ENCODE data around the gene PPM1J. TPM values are rescaled to one million over a fixed set of nuclear protein-coding genes. Genes with fewer than 3 reads are reported as not detected.

Gene PPM1J
- total RNA-seq, 1 donor = 1.1 TPM

DNA sequence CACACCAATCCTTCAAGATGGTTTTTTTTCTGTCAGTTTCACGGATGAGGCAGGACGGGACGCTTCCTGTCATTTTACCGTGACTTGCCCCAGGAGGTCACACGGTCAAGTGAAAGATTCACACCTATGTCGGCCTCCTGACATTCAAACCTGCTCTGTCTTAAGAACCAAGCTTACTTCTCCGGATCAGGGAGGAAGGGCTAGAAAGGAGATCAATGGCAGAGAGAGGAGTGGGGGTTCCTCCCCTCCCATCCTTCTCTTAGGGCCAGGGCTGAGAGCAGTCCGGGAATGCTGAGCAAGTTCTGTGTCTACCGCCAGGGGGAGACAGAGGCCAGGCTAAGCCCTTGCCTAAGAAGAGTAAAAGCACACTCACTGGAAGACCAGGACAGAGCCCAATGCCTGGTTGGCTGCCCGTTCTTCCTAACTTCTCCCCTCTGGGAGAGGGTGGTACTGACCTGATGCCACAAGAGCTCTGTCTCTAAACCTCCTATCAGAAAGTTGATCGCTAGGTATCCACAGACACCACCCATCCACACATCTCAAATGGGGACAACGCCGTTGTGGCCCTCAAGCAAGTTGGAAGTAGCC lies 1.1 kb upstream of the PPM1J start:
- H3K27ac ChIP-seq (ENCODE audit: low read depth, low read length) = no peak overlapping the region
- no peaks in the 10 kb centered on the region for H4K20me1 ChIP-seq (ENCODE audit: insufficient read depth, low read length)
- TF ChIP-seq CTCF (IDR thresholded peaks at IDR 0.05; ENCODE audit: extremely low read depth, low read depth, low read length) = peak; percentile 99

GRCh38 chr1:112714313-112715263 lies 544 bp downstream of the PPM1J start:
- H3K27ac ChIP-seq (ENCODE audit: low read depth, low read length) = no peak overlapping the region
- TF ChIP-seq CTCF (IDR thresholded peaks at IDR 0.05; ENCODE audit: extremely low read depth, low read depth, low read length) = no peak
- H3K9me3 ChIP-seq (ENCODE audit: low read depth, low read length) = no peaks in the 10 kb centered on the region
- no peaks in the 10 kb centered on the region for H3K27me3 ChIP-seq (ENCODE audit: insufficient read depth, low read length)
- peak overlapping the region; percentile 79 for H3K4me3 ChIP-seq (ENCODE audit: insufficient read depth, low read length)
- H3K36me3 ChIP-seq (ENCODE audit: insufficient read depth, low read length) = no peaks in the 10 kb centered on the region
- H3K4me2 ChIP-seq (ENCODE audit: insufficient read depth, low read length) = peak overlapping the region; percentile 97
- H3K4me1 ChIP-seq (ENCODE audit: insufficient read depth, low read length) = peaks cover 12% of the 10 kb centered on the region
- no peaks in the 10 kb centered on the region for H4K20me1 ChIP-seq (ENCODE audit: insufficient read depth, low read length)
- H3K79me2 ChIP-seq (ENCODE audit: insufficient read depth, low read length) = no peaks in the 10 kb centered on the region
- H2AFZ ChIP-seq (ENCODE audit: low read length) = peak overlapping the region; percentile 83
- peak; percentile 83 for DNase-seq (ENCODE audit: insufficient read length, low spot score, missing footprints)

More for the DNA sequence above, 1.1 kb upstream of the PPM1J start:
- Histone ChIP-seq H3K4me3 (ENCODE audit: insufficient read depth, low read length) (peak overlapping the region; percentile 79), H3K4me2 (ENCODE audit: insufficient read depth, low read length) (peak overlapping the region; percentile 97), H3K9me3 (ENCODE audit: low read depth, low read length) (no peaks in the 10 kb centered on the region), H3K27me3 (ENCODE audit: insufficient read depth, low read length) (no peaks in the 10 kb centered on the region), H3K79me2 (ENCODE audit: insufficient read depth, low read length) (no peaks in the 10 kb centered on the region), H2AFZ (ENCODE audit: low read length) (peak overlapping the region; percentile 93), H3K36me3 (ENCODE audit: insufficient read depth, low read length) (no peaks in the 10 kb centered on the region), H3K4me1 (ENCODE audit: insufficient read depth, low read length) (peaks cover 12% of the 10 kb centered on the region)
- peak; percentile 99 for DNase-seq (ENCODE audit: insufficient read length, low spot score, missing footprints)

DNA sequence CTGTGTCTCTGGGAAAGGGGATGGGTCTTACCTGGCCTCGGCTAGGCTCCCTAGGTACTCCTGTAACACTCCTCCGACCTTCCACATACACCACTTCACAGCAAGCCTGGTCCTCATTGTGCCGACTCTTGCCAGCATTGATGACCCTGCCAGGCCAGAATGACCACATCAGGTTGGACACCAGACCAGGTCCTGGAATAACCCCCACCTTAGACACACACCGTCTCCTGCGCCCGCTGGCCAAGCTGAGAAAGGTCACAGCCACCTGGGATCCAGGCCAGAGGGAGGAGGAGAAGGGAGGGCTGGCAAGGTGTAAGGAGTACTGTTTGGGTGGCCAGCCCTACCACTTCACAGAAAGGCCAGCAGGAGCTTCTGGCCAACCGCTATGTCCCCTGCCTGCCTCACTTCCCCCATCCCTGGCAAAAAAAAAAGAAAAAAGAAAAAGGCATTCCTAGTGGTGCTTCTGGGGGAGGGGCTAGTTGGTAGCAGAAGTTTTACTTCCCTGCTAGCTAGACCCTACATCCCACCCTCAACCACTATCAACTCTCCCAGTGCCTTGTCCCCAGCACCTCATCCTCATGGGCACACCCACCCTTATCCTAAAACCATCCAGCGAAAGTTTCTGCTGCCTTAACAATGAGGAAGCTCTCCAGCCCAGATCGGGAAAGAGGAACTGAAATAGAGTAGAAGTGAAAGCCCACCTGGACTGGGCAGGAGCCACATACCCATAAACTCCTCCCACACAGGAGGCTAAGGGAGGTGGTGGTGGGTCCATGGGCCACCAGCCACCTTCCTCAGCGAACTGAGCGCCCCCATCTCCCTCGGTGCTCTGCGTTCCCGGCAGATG lies 1.4 kb downstream of the PPM1J start:
- H4K20me1 ChIP-seq (ENCODE audit: insufficient read depth, low read length) = no peaks in the 10 kb centered on the region
- no peaks in the 10 kb centered on the region for H3K27me3 ChIP-seq (ENCODE audit: insufficient read depth, low read length)
- peak overlapping the region; percentile 83 for H2AFZ ChIP-seq (ENCODE audit: low read length)
- H3K4me3 ChIP-seq (ENCODE audit: insufficient read depth, low read length) = peak overlapping the region; percentile 79
- no peaks in the 10 kb centered on the region for H3K79me2 ChIP-seq (ENCODE audit: insufficient read depth, low read length)
- TF ChIP-seq CTCF (IDR thresholded peaks at IDR 0.05; ENCODE audit: extremely low read depth, low read depth, low read length) = no peak
- DNase-seq (ENCODE audit: insufficient read length, low spot score, missing footprints) = peak; percentile 58
- no peak overlapping the region for H3K27ac ChIP-seq (ENCODE audit: low read depth, low read length)
- peak overlapping the region; percentile 97 for H3K4me2 ChIP-seq (ENCODE audit: insufficient read depth, low read length)
- no peaks in the 10 kb centered on the region for H3K9me3 ChIP-seq (ENCODE audit: low read depth, low read length)
- peaks cover 12% of the 10 kb centered on the region for H3K4me1 ChIP-seq (ENCODE audit: insufficient read depth, low read length)
- no peaks in the 10 kb centered on the region for H3K36me3 ChIP-seq (ENCODE audit: insufficient read depth, low read length)
